Neural crest cell (in vitro differentiated cells): ENCODE measurements around the gene PDX1. TPM values are rescaled to one million over a fixed set of nuclear protein-coding genes. Genes with fewer than 3 reads are reported as not detected.

Experiments used
- DNase-seq: peaks from one replicate; pipeline ENCODE4 v3.0.0; 2021; ENCODE audit warnings: low read depth, mixed read lengths, low spot score
- H3K27ac Mint-ChIP-seq: one replicate; pipeline ENCODE4 v1.8.0; 2021; ENCODE audit warnings: mild to moderate bottlenecking, mixed read lengths; ENCODE audit not compliant: unreplicated experiment
- H3K27me3 Mint-ChIP-seq: 2 replicates; pipeline ENCODE4 v1.8.0; 2021; ENCODE audit warnings: low read depth, mild to moderate bottlenecking, mixed read lengths
- H3K36me3 Mint-ChIP-seq: 2 replicates; pipeline ENCODE4 v1.8.0; 2021; ENCODE audit warnings: low read depth, mild to moderate bottlenecking, mixed read lengths
- H3K4me1 Mint-ChIP-seq: 2 replicates; pipeline ENCODE4 v1.8.0; 2021; ENCODE audit warnings: mixed read lengths
- H3K4me3 Mint-ChIP-seq: one replicate; pipeline ENCODE4 v1.8.0; 2021; ENCODE audit warnings: mild to moderate bottlenecking, mixed read lengths
- H3K9me3 Mint-ChIP-seq: 2 replicates; pipeline ENCODE4 v1.8.0; 2021; ENCODE audit warnings: mixed read lengths
- total RNA-seq: library from RNA; stranded (reverse); gene quantifications from 2 replicates; pipeline ENCODE4 v1.2.1, GENCODE V29; 2021
- TF ChIP-seq, protein P1 (sequence below): fragments of 200-600 bp; sonication (generic); conservative IDR thresholded peaks from 2 replicates; pipeline ENCODE4 v1.5.0; 2021; ENCODE audit warnings: antibody characterized with exemption, mild to moderate bottlenecking

The PDX1 gene
- total RNA-seq, 1 donor from 2014 or later: not detected

DNA sequence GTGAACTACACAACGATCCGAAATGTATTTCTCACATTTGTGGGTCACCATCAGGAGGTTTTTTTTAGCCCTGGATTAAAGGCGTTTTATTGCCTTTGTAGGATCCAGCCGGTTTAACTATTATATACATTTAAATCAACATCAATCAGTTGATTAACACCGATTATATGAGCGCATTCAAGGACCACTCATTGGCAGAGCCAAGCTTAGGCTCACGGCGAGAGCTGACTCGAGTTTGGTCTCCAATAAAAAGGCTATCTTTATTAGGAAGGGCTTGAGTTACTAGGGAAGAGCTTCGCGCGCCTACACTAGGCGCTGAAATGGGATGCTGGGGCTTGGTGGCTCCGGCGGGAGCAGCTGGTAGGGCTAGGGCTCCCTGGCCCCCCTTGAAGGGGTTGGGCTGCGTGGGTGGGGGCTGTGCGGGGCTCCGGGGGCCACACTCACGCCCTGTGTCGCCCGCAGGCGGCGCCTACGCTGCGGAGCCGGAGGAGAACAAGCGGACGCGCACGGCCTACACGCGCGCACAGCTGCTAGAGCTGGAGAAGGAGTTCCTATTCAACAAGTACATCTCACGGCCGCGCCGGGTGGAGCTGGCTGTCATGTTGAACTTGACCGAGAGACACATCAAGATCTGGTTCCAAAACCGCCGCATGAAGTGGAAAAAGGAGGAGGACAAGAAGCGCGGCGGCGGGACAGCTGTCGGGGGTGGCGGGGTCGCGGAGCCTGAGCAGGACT lies 4.2 kb downstream of the PDX1 start:
- Mint-ChIP-seq H3K36me3 (no peaks in the 10 kb centered on the region), H3K27me3 (peaks cover 97% of the 10 kb centered on the region), H3K4me1 (peaks cover 15% of the 10 kb centered on the region), H3K27ac (no peak overlapping the region), H3K4me3 (no peak overlapping the region), H3K9me3 (no peaks in the 10 kb centered on the region)
- TF ChIP-seq, protein P1, sequence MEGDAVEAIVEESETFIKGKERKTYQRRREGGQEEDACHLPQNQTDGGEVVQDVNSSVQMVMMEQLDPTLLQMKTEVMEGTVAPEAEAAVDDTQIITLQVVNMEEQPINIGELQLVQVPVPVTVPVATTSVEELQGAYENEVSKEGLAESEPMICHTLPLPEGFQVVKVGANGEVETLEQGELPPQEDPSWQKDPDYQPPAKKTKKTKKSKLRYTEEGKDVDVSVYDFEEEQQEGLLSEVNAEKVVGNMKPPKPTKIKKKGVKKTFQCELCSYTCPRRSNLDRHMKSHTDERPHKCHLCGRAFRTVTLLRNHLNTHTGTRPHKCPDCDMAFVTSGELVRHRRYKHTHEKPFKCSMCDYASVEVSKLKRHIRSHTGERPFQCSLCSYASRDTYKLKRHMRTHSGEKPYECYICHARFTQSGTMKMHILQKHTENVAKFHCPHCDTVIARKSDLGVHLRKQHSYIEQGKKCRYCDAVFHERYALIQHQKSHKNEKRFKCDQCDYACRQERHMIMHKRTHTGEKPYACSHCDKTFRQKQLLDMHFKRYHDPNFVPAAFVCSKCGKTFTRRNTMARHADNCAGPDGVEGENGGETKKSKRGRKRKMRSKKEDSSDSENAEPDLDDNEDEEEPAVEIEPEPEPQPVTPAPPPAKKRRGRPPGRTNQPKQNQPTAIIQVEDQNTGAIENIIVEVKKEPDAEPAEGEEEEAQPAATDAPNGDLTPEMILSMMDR: no peak
- DNase-seq: no peak

DNA sequence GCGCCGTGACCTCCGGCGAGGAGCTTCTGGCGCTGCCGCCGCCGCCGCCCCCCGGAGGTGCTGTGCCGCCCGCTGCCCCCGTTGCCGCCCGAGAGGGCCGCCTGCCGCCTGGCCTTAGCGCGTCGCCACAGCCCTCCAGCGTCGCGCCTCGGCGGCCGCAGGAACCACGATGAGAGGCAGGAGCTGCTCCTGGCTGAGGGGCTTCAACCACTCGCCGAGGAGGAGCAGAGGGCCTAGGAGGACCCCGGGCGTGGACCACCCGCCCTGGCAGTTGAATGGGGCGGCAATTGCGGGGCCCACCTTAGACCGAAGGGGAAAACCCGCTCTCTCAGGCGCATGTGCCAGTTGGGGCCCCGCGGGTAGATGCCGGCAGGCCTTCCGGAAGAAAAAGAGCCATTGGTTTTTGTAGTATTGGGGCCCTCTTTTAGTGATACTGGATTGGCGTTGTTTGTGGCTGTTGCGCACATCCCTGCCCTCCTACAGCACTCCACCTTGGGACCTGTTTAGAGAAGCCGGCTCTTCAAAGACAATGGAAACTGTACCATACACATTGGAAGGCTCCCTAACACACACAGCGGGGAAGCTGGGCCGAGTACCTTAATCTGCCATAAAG lies 4.8 kb downstream of the PDX1 start:
- H3K36me3 Mint-ChIP-seq: peaks cover 3% of the 10 kb centered on the region

DNA sequence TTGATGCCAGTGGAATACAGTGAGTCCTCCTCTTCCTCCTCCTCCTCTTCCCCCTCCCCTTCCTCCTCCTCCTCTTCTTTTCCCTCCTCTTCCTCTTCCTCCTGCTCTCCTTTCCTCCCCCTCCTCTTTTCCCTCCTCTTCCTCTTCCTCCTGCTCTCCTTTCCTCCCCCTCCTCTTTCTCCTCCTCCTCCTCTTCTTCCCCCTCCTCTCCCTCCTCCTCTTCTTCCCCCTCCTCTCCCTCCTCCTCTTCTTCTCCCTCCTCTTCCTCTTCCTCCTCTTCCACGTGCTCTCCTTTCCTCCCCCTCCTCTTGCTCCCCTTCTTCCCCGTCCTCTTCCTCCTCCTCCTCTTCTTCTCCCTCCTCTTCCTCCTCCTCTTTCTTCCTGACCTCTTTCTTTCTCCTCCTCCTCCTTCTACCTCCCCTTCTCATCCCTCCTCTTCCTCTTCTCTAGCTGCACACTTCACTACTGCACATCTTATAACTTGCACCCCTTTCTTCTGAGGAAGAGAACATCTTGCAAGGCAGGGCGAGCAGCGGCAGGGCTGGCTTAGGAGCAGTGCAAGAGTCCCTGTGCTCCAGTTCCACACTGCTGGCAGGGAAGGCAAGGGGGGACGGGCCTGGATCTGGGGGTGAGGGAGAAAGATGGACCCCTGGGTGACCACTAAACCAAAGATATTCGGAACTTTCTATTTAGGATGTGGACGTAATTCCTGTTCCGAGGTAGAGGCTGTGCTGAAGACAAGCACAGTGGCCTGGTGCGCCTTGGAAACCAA lies 5.6 kb downstream of the PDX1 start:
- TF ChIP-seq, protein P1: no peak
- DNase-seq: no peak
- H3K36me3 Mint-ChIP-seq: peaks cover 6% of the 10 kb centered on the region
- H3K9me3 Mint-ChIP-seq: no peaks in the 10 kb centered on the region
- H3K4me3 Mint-ChIP-seq: no peak overlapping the region
- H3K4me1 Mint-ChIP-seq: peaks cover 14% of the 10 kb centered on the region
- no peak overlapping the region for H3K27ac Mint-ChIP-seq
- H3K27me3 Mint-ChIP-seq: peaks cover 99% of the 10 kb centered on the region

More for the DNA sequence above, 4.8 kb downstream of the PDX1 start:
- Mint-ChIP-seq H3K9me3 (no peaks in the 10 kb centered on the region), H3K4me3 (no peak overlapping the region), H3K4me1 (peaks cover 15% of the 10 kb centered on the region), H3K27me3 (peaks cover 97% of the 10 kb centered on the region), H3K27ac (no peak overlapping the region)
- no peak for DNase-seq
- TF ChIP-seq, protein P1: no peak

DNA sequence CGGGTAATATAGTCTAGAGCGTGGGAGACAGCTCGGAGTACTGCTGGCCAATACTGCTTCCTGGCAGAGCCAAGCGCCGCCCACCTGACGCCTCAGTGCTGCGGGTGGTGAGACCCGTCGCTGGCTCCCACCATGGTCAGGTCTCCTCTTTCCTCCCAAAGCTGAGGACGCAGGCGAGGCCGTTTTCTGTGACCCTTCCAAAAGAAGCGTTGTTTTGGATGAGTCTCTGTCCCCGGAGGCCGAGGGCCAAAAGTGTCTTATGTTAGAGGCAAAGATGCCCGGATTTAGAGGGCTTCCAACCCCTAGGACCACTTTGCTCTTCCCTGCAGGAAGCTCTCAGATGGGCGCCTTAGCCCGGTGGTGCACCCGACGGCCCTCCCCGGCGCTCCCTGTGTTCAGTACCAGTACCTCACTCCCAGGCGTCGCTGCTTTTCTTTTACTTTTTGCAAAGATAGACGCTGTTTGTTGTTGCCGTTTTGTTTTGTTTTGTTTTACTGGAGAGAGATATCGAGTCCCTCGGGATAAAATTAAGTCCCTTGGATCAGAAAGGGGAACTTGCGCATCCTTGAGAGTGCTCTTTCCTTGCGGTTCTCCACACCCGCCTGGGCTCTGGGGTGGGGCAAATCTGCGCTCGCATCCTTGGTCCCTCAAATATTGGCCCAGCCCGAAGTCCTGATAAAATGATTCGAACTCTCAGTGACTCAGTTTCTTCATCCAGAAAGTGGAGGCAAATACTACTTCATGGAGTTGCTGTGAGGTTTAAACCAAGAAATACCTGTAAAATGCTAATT lies 7.0 kb downstream of the PDX1 start:
- TF ChIP-seq, protein P1: no peak
- Mint-ChIP-seq H3K27ac (no peak overlapping the region), H3K4me1 (peaks cover 7% of the 10 kb centered on the region), H3K4me3 (no peak overlapping the region), H3K27me3 (peaks cover 99% of the 10 kb centered on the region), H3K36me3 (peaks cover 6% of the 10 kb centered on the region), H3K9me3 (no peaks in the 10 kb centered on the region)
- no peak for DNase-seq
